NCI-H446 treated with DMSO at 0.1 percent for 48 hours (cell line): ENCODE data around the gene ARMC12.
"Not testable (repeated sequence)": the region's sequence is repeated elsewhere in the genome, so short reads cannot be mapped to it uniquely, and the experiment has no call there.

ENCODE experiments used
- DNase-seq: peaks from one replicate; lab custom pipeline; 2025; lab: John Stamatoyannopoulos, UW

Gene ARMC12

GRCh38 chr6:35718911-35719381, 17.9 kb upstream of the ARMC12 start:
- DNase-seq, result no peak

- DNase-seq, result no peak
Measured at GRCh38 chr6:35719404-35719829, 17.4 kb upstream of the ARMC12 start.

- no peak for DNase-seq
Measured at GRCh38 chr6:35719830-35720733, 16.8 kb upstream of the ARMC12 start.

- no peak for DNase-seq
Measured at GRCh38 chr6:35722121-35722761, 14.6 kb upstream of the ARMC12 start.

GRCh38 chr6:35723587-35723986, 13.2 kb upstream of the ARMC12 start:
- DNase-seq, result no peak

GRCh38 chr6:35724059-35724458, 12.8 kb upstream of the ARMC12 start:
- DNase-seq, result no peak

GRCh38 chr6:35724471-35724870, 12.4 kb upstream of the ARMC12 start:
- DNase-seq, result no peak

GRCh38 chr6:35725081-35725708, 11.6 kb upstream of the ARMC12 start:
- no peak for DNase-seq

GRCh38 chr6:35725721-35726438, 11.0 kb upstream of the ARMC12 start:
- no peak for DNase-seq

- DNase-seq, result peak; percentile 54
Measured at GRCh38 chr6:35727231-35727934, 9.4 kb upstream of the ARMC12 start.

- DNase-seq, result peak; percentile 65
Measured at GRCh38 chr6:35727935-35728682, 8.7 kb upstream of the ARMC12 start.

GRCh38 chr6:35728683-35729678, 7.9 kb upstream of the ARMC12 start:
- no peak for DNase-seq

GRCh38 chr6:35729722-35730121, 7.1 kb upstream of the ARMC12 start:
- DNase-seq, result no peak

GRCh38 chr6:35730745-35731413, 6.0 kb upstream of the ARMC12 start:
- no peak for DNase-seq

GRCh38 chr6:35731414-35731735, 5.5 kb upstream of the ARMC12 start:
- peak; percentile 65 for DNase-seq

- peak; percentile 61 for DNase-seq
Measured at GRCh38 chr6:35731736-35732532, 4.9 kb upstream of the ARMC12 start.

GRCh38 chr6:35733633-35734032, 3.2 kb upstream of the ARMC12 start:
- DNase-seq, result no peak

GRCh38 chr6:35734319-35734718, 2.5 kb upstream of the ARMC12 start:
- not testable (repeated sequence) for DNase-seq
